Gastrocnemius medialis (tissue), 4 donors: ENCODE results near the gene RNASEH2B.

ENCODE experiments used
- CTCF ChIP-seq, 5 experiments: fragments of 450-650 bp in 3 of 5; fragments of 200-600 bp in 2 of 5; sonication (generic) in 2 of 5; IDR thresholded peaks in 4 of 5; conservative IDR thresholded peaks in 1 of 5; 1 replicate in 4 of 5; 2 replicates in 1 of 5; pipeline ENCODE4 v1.5.1; 2016 to 2019; ENCODE audit warnings: antibody characterized with exemption in 5 of 5, mild to moderate bottlenecking in 3 of 5, moderate library complexity in 3 of 5
- POLR2A ChIP-seq, 2 donors: fragments of 450-650 bp; IDR thresholded peaks; one replicate each; pipeline ENCODE4 v1.6.1; 2017; ENCODE audit warnings: antibody characterized with exemption in 2 of 2, mild to moderate bottlenecking in 2 of 2, moderate library complexity in 2 of 2

GRCh38 chr13:50948601-50949000, 39.0 kb downstream of the RNASEH2B start:
- TF ChIP-seq CTCF (IDR thresholded peaks at IDR 0.05 in 4 of 5, conservative IDR thresholded peaks at IDR 0.05 in 1 of 5) (no peak), POLR2A (IDR thresholded peaks at IDR 0.05) (no peak)
